Astrocyte (in vitro differentiated cells and primary cell): ENCODE data around the gene RMND5B. TPM values are rescaled to one million over a fixed set of nuclear protein-coding genes. Genes with fewer than 3 reads are reported as not detected.

Experiments used
- DNase-seq: peaks from one replicate; pipeline ENCODE4 v3.0.0-alpha.2; 2010; ENCODE audit warnings: low read depth
- FAIRE-seq: peaks from 2 replicates; lab custom pipeline; 2011; peaks lifted over from hg19 to GRCh38; lab: Jason Lieb, UNC
- H2AFZ ChIP-seq: 2 replicates; pipeline ENCODE4 v1.6.0; 2012; ENCODE audit warnings: low read depth, low read length, inconsistent platforms
- H3K27ac ChIP-seq: 2 replicates; pipeline ENCODE4 v1.5.1; 2011; ENCODE audit warnings: low read depth, low read length, inconsistent platforms
- H3K27me3 ChIP-seq: 2 replicates; pipeline ENCODE4 v1.6.0; 2011; ENCODE audit warnings: low read length, inconsistent platforms; ENCODE audit not compliant: insufficient read depth
- H3K36me3 ChIP-seq: 2 replicates; pipeline ENCODE4 v1.5.1; 2011; ENCODE audit warnings: low read length, inconsistent platforms; ENCODE audit not compliant: insufficient read depth
- H3K4me1 ChIP-seq: 2 replicates; pipeline ENCODE4 v1.5.1; 2011; ENCODE audit warnings: low read length, inconsistent platforms; ENCODE audit not compliant: insufficient read depth
- H3K4me2 ChIP-seq: 2 replicates; pipeline ENCODE4 v1.6.0; 2012; ENCODE audit warnings: low read length, inconsistent platforms
- H3K4me3 ChIP-seq: 2 replicates; pipeline ENCODE4 v1.5.1; 2011; ENCODE audit warnings: low read depth, mild to moderate bottlenecking, low read length, inconsistent platforms; ENCODE audit not compliant: insufficient read depth
- H3K79me2 ChIP-seq: 2 replicates; pipeline ENCODE4 v1.6.0; 2012; ENCODE audit warnings: mild to moderate bottlenecking, low read length, inconsistent platforms; ENCODE audit not compliant: insufficient read depth
- H3K9ac ChIP-seq: 2 replicates; pipeline ENCODE4 v1.6.0; 2012; ENCODE audit warnings: mild to moderate bottlenecking, low read length, inconsistent platforms
- H3K9me3 ChIP-seq: 2 replicates; pipeline ENCODE4 v1.5.1; 2012; ENCODE audit warnings: low read depth, mild to moderate bottlenecking, low read length, inconsistent platforms; ENCODE audit not compliant: insufficient read depth
- H4K20me1 ChIP-seq: 2 replicates; pipeline ENCODE4 v1.6.0; 2012; ENCODE audit warnings: low read length, inconsistent platforms; ENCODE audit not compliant: insufficient read depth
- H3K27ac Mint-ChIP-seq: one replicate; pipeline ENCODE4 v1.8.0; 2021; ENCODE audit warnings: mild to moderate bottlenecking, mixed read lengths; ENCODE audit not compliant: unreplicated experiment
- H3K27me3 Mint-ChIP-seq: one replicate; pipeline ENCODE4 v1.8.0; 2021; ENCODE audit warnings: low read depth, mixed read lengths; ENCODE audit not compliant: unreplicated experiment
- H3K36me3 Mint-ChIP-seq: one replicate; pipeline ENCODE4 v1.8.0; 2021; ENCODE audit warnings: low read depth, mixed read lengths; ENCODE audit not compliant: unreplicated experiment
- H3K4me1 Mint-ChIP-seq: one replicate; pipeline ENCODE4 v1.8.0; 2021; ENCODE audit warnings: low read depth, mixed read lengths; ENCODE audit not compliant: unreplicated experiment
- H3K4me3 Mint-ChIP-seq: one replicate; pipeline ENCODE4 v1.8.0; 2021; ENCODE audit warnings: mild to moderate bottlenecking, moderate library complexity, mixed read lengths; ENCODE audit not compliant: unreplicated experiment
- H3K9me3 Mint-ChIP-seq: one replicate; pipeline ENCODE4 v1.8.0; 2021; ENCODE audit warnings: mild to moderate bottlenecking, mixed read lengths; ENCODE audit not compliant: unreplicated experiment
- EZH2 ChIP-seq: IDR thresholded peaks from 2 replicates; pipeline ENCODE4 v1.6.1; 2012; ENCODE audit warnings: mild to moderate bottlenecking, low read length, inconsistent platforms; ENCODE audit not compliant: insufficient read depth
- total RNA-seq: library from RNA; stranded (reverse); gene quantifications from 2 replicates; pipeline ENCODE4 v1.2.1, GENCODE V29; 2021
- TF ChIP-seq, protein P1 (sequence below): IDR thresholded peaks from 2 replicates; pipeline ENCODE4 v1.5.1; 2011; ENCODE audit warnings: low read depth, mild to moderate bottlenecking, inconsistent platforms, low read length, moderate library complexity; ENCODE audit not compliant: insufficient read depth

RMND5B gene
- total RNA-seq, 1 donor from 2014 or later = 14.3 TPM

DNA sequence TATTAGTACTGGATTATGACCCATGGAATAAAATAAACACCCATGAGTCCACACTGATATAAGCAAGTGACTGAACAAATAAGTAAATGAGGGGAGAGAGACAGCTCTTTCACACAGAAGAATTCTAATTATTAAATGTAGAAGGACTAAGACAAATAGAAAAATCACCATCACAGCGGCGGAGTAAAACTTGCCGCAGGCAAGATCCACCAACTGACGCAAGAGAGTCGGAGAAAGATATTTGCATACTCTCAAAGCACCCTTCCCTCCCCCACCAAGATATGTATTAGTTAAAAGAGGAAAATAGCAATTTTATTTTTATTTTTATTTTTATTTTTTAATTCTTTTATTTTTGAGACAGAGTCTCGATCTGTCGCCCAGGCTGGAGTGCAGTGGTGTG is 32.1 kb upstream of the RMND5B start:
- peaks cover 3% of the 10 kb centered on the region for H3K9me3 ChIP-seq
- no peak overlapping the region for H3K4me2 ChIP-seq
- no peak for FAIRE-seq
- Mint-ChIP-seq H3K9me3 (peaks cover 9% of the 10 kb centered on the region), H3K4me1 (no peaks in the 10 kb centered on the region), H3K4me3 (no peak overlapping the region), H3K36me3 (no peaks in the 10 kb centered on the region), H3K27ac (no peak overlapping the region), H3K27me3 (peaks cover 18% of the 10 kb centered on the region)
- H3K9ac ChIP-seq = no peak overlapping the region
- no peaks in the 10 kb centered on the region for H3K27me3 ChIP-seq
- H4K20me1 ChIP-seq = no peaks in the 10 kb centered on the region
- H3K36me3 ChIP-seq = no peaks in the 10 kb centered on the region
- no peak overlapping the region for H3K4me3 ChIP-seq
- H2AFZ ChIP-seq = no peak overlapping the region
- H3K27ac ChIP-seq = no peak overlapping the region
- H3K79me2 ChIP-seq = no peaks in the 10 kb centered on the region
- TF ChIP-seq, protein P1, sequence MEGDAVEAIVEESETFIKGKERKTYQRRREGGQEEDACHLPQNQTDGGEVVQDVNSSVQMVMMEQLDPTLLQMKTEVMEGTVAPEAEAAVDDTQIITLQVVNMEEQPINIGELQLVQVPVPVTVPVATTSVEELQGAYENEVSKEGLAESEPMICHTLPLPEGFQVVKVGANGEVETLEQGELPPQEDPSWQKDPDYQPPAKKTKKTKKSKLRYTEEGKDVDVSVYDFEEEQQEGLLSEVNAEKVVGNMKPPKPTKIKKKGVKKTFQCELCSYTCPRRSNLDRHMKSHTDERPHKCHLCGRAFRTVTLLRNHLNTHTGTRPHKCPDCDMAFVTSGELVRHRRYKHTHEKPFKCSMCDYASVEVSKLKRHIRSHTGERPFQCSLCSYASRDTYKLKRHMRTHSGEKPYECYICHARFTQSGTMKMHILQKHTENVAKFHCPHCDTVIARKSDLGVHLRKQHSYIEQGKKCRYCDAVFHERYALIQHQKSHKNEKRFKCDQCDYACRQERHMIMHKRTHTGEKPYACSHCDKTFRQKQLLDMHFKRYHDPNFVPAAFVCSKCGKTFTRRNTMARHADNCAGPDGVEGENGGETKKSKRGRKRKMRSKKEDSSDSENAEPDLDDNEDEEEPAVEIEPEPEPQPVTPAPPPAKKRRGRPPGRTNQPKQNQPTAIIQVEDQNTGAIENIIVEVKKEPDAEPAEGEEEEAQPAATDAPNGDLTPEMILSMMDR = no peak
- no peak for TF ChIP-seq EZH2
- DNase-seq = no peak
- H3K4me1 ChIP-seq = no peaks in the 10 kb centered on the region

DNA sequence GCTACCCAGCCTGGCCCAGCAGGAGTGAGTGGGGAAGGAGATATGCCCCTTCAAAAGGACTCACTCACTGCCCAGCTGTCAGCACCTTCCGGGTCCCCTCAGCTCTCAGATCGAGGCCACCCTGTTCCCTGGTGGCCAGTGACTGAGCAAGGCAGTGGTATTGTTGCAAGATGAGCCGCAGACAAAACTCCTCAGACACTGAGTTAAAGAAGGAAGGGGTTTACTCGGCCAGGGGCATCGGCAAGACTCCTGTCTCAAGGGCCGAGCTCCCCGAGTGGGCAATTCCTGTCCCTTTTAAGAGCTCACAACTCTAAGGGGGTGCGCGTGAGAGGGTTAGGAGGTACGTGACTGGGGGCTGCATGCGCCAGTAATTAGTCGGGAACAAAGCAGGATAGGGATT is 27.2 kb upstream of the RMND5B start:
- Mint-ChIP-seq H3K4me1 (no peaks in the 10 kb centered on the region), H3K27ac (peak overlapping the region; percentile 12), H3K36me3 (no peaks in the 10 kb centered on the region), H3K4me3 (no peak overlapping the region), H3K9me3 (no peaks in the 10 kb centered on the region), H3K27me3 (peaks cover 16% of the 10 kb centered on the region)
- H3K4me3 ChIP-seq = no peak overlapping the region
- H4K20me1 ChIP-seq = no peaks in the 10 kb centered on the region
- DNase-seq (no peak), FAIRE-seq (no peak)
- H3K9me3 ChIP-seq = no peaks in the 10 kb centered on the region
- no peak overlapping the region for H3K9ac ChIP-seq
- H3K4me2 ChIP-seq = no peak overlapping the region
- TF ChIP-seq EZH2 = no peak
- TF ChIP-seq, protein P1 = no peak
- H3K27me3 ChIP-seq = no peaks in the 10 kb centered on the region
- no peaks in the 10 kb centered on the region for H3K79me2 ChIP-seq
- H2AFZ ChIP-seq = no peak overlapping the region
- H3K27ac ChIP-seq = no peak overlapping the region
- H3K4me1 ChIP-seq = no peaks in the 10 kb centered on the region
- no peaks in the 10 kb centered on the region for H3K36me3 ChIP-seq

DNA sequence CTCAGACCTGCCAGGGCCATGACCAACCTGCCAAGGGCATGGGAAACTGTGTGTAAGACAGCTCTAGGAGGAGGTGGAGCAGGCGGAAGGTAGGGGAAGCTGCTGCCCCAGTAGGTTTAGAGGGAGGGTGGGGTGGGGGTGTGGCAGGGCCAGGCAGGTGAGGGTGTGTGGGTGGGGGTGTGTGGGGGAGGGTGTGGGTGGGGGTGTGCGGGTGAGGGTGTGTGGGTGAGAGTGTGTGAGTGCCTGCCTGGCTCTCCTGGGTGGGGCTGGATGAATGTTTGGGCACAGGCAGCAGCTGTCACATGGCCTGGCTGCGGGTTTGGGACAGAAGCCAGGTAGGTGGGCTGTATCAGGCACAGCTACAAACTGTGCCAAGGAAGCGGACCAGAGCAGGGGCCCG is 26.3 kb upstream of the RMND5B start:
- Histone ChIP-seq H3K4me2 (no peak overlapping the region), H3K27me3 (no peaks in the 10 kb centered on the region), H3K4me3 (no peak overlapping the region), H3K79me2 (no peaks in the 10 kb centered on the region), H4K20me1 (no peaks in the 10 kb centered on the region), H3K4me1 (no peaks in the 10 kb centered on the region), H3K27ac (no peak overlapping the region), H3K9me3 (no peaks in the 10 kb centered on the region), H3K9ac (no peak overlapping the region), H3K36me3 (no peaks in the 10 kb centered on the region), H2AFZ (no peak overlapping the region)
- Mint-ChIP-seq H3K4me1 (no peaks in the 10 kb centered on the region), H3K9me3 (no peaks in the 10 kb centered on the region), H3K36me3 (no peaks in the 10 kb centered on the region), H3K27ac (no peak overlapping the region), H3K4me3 (no peak overlapping the region), H3K27me3 (peaks cover 20% of the 10 kb centered on the region)
- DNase-seq = no peak
- FAIRE-seq = no peak
- TF ChIP-seq, protein P1 = no peak
- TF ChIP-seq EZH2 = no peak
